Esophagus squamous epithelium (tissue), 5 donors: ENCODE measurements around the gene SORCS1. TPM values are rescaled to one million over a fixed set of nuclear protein-coding genes. Genes with fewer than 3 reads are reported as not detected.

Source experiments
- DNase-seq: peaks from one replicate; lab custom pipeline; 2025; lab: John Stamatoyannopoulos, UW
- H3K27ac ChIP-seq, 4 donors: fragments of 200-600 bp; sonication (generic); one replicate each; pipeline ENCODE4 v1.5.1; 2016 to 2019; ENCODE audit warnings: mild to moderate bottlenecking in 1 of 4
- H3K27me3 ChIP-seq, 4 donors: fragments of 200-600 bp; sonication (generic); 1 replicate in 3 of 4; 2 replicates in 1 of 4; pipeline versions ENCODE4 v1.5.1 to v1.6.0; 2017 to 2021; ENCODE audit warnings: antibody characterized with exemption in 1 of 4
- H3K36me3 ChIP-seq, 3 donors: fragments of 200-600 bp; sonication (generic); one replicate each; pipeline ENCODE4 v1.5.1; 2016 to 2019
- H3K4me1 ChIP-seq, 3 donors: fragments of 200-600 bp; sonication (generic); one replicate each; pipeline ENCODE4 v1.5.1; 2017 to 2019
- H3K4me3 ChIP-seq, 4 donors: fragments of 200-600 bp; sonication (generic); 1 replicate in 3 of 4; 2 replicates in 1 of 4; pipeline ENCODE4 v1.5.1; 2016 to 2019; ENCODE audit warnings: mild to moderate bottlenecking in 2 of 4, moderate library complexity in 1 of 4
- H3K9me3 ChIP-seq, 3 donors: fragments of 200-600 bp; sonication (generic); one replicate each; pipeline ENCODE4 v1.5.1; 2016 to 2019
- POLR2A ChIP-seq, 4 donors: fragments of 450-650 bp; IDR thresholded peaks; one replicate each; pipeline ENCODE4 v1.6.1; 2017; ENCODE audit warnings: antibody characterized with exemption in 4 of 4, mild to moderate bottlenecking in 4 of 4, moderate library complexity in 3 of 4
- WGBS, 2 donors: methylation state at CpG; one replicate each; pipeline ENCODE4 v1.1.5; 2018; 5-methylcytosine and 5-hydroxymethylcytosine counted together
- intact Hi-C: fragments of 100-400 bp; cut with DNase I; formaldehyde crosslinking; loops from one replicate; pipeline ENCODE4 v1.15.0; 2022
- total RNA-seq, 4 donors: library from RNA; depleted of rRNA; stranded (reverse); fragments of >200 nt; gene quantifications; one replicate each; pipeline ENCODE4 v1.1.0, GENCODE V29; 2016
- TF ChIP-seq, protein P1 (sequence below), 6 experiments: fragments of 450-650 bp in 4 of 6; fragments of 200-600 bp in 2 of 6; sonication (generic) in 2 of 6; IDR thresholded peaks; one replicate each; pipeline ENCODE4 v1.5.1; 2016 to 2019; ENCODE audit warnings: antibody characterized with exemption in 6 of 6, mild to moderate bottlenecking in 4 of 6, moderate library complexity in 4 of 6
- donor health status: DM: yes; HTN: yes; CAD: no.

The SORCS1 gene
- total RNA-seq, 4 donors from 2014 or later = 0.88 to 4.8 (median 1.4) TPM; not detected in 1

DNA sequence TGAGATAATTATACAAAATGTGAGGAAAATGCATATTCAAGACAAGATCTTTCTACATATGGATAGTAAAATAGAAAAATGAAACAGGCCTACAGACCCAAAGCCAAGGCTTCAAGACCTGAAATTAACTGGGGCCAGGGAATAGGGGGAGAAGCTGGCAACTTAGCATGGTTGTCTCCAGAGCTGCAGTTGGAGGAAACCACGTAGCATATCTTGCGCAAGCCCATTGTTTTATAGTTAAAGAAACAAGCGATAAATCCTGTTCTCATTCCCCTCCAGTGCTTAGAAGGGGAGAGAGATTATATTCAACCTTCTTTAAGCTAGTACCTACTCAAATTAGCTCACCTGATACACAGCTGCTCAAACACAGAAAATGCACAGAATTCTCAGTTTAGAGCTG, 197.1 kb downstream of the SORCS1 start:
- no peak for TF ChIP-seq POLR2A (IDR thresholded peaks at IDR 0.05)
- TF ChIP-seq, protein P1, sequence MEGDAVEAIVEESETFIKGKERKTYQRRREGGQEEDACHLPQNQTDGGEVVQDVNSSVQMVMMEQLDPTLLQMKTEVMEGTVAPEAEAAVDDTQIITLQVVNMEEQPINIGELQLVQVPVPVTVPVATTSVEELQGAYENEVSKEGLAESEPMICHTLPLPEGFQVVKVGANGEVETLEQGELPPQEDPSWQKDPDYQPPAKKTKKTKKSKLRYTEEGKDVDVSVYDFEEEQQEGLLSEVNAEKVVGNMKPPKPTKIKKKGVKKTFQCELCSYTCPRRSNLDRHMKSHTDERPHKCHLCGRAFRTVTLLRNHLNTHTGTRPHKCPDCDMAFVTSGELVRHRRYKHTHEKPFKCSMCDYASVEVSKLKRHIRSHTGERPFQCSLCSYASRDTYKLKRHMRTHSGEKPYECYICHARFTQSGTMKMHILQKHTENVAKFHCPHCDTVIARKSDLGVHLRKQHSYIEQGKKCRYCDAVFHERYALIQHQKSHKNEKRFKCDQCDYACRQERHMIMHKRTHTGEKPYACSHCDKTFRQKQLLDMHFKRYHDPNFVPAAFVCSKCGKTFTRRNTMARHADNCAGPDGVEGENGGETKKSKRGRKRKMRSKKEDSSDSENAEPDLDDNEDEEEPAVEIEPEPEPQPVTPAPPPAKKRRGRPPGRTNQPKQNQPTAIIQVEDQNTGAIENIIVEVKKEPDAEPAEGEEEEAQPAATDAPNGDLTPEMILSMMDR (IDR thresholded peaks at IDR 0.05) = no peak
- no peak overlapping the region for H3K27ac ChIP-seq
- no peak overlapping the region for H3K4me3 ChIP-seq
- 63 to 75% methylated on average over 3 of the region's 3 CpGs for WGBS, 2 donors
- no peak for DNase-seq
- no peaks in the 10 kb centered on the region for H3K4me1 ChIP-seq
- intact Hi-C loops = no loop called here
- no peaks in the 10 kb centered on the region for H3K27me3 ChIP-seq
- H3K9me3 ChIP-seq = no peaks in the 10 kb centered on the region
- no peaks in the 10 kb centered on the region for H3K36me3 ChIP-seq

DNA sequence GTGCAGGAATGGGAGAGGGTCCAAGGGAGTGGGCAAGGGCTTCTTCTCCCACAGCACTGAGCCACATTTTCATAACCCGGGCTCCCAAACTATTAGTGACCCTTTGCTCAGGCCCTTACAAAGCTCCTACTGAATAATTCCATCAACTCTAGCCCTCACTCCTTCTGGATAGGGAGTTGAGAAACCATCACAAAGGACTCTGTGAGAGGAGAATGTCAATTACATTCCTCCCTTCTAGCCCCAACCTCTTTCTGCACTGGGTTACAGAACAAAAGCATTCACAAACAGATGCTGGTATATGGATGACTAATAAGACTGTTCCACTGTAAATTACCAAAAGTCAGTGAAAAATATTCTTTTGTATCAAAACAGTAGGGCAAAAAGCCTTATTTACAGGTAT, 203.7 kb downstream of the SORCS1 start:
- 100% methylated on average over 1 of the region's 1 CpG for WGBS, 2 donors
- no peak for DNase-seq
- Histone ChIP-seq H3K4me1 (no peaks in the 10 kb centered on the region), H3K4me3 (no peak overlapping the region), H3K27me3 (no peaks in the 10 kb centered on the region), H3K36me3 (no peaks in the 10 kb centered on the region), H3K27ac (no peak overlapping the region), H3K9me3 (peaks cover 0 to under 1% (median 0%) of the 10 kb centered on the region in 3 donors)
- intact Hi-C loops = no loop called here
- TF ChIP-seq, protein P1 (IDR thresholded peaks at IDR 0.05) = no peak
- no peak for TF ChIP-seq POLR2A (IDR thresholded peaks at IDR 0.05)

DNA sequence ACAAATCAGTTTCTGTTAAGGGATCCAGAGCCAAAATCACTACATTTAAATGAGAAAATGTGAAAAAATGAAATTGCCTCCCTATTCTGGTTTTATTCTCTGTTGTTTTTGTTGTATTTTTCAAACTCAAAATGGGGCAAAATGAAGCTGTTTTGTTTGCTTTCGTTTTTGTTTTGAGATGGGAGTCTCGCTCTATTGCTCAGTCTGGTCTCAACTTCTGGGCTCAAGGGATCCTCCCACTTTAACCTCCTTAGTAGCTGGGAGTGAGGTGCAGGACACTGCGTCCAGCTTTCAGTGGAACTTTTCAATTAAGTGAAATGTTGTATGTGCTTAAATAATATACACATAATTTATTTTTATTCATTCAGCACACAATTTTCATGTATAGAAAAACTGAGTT, 205.0 kb downstream of the SORCS1 start:
- 69 to 76% methylated on average over 3 of the region's 3 CpGs for WGBS, 2 donors
- Histone ChIP-seq H3K9me3 (peaks cover 0 to 12% (median 0%) of the 10 kb centered on the region in 3 donors), H3K4me1 (no peaks in the 10 kb centered on the region), H3K4me3 (no peak overlapping the region), H3K27me3 (no peaks in the 10 kb centered on the region), H3K36me3 (no peaks in the 10 kb centered on the region), H3K27ac (no peak overlapping the region)
- TF ChIP-seq, protein P1 (IDR thresholded peaks at IDR 0.05) = no peak
- TF ChIP-seq POLR2A (IDR thresholded peaks at IDR 0.05) = no peak
- intact Hi-C loops = no loop called here
- no peak for DNase-seq

DNA sequence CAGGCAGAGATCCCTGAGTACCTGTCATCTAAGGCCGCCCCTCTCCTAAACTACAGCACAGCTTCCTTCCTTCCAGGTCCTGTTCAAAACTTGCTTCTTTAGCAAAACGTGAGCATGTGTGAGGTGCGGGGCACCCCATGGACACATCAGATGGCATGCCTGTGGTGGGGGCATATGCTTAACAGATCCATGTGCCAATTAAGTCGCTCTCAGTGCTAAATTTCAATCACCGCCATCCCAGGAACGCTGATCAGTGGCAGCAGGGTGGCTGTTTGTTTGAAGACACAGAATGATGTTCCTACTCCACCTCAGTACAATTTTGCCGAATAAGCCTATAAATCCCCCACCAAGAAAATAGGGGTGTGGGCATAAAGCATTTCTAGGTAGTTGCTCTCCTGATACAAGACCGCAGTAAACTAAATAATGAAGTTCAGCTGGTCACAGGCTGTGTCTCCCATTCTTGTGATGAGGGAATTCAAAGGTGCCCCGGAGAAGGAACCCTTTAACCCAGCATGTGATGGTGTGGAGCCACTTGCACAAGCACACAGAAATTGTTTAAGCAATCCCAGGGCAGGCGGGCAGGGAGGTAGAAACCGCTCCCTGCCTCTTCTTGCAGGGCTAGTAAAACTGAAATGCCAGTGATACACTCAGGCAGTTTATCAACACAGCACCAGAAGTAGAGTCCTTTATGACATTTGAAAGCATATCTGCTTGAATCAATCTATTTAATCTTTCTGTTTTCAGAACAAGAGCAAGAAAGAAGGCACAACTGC, 205.7 kb downstream of the SORCS1 start:
- intact Hi-C loops = no loop called here
- Histone ChIP-seq H3K9me3 (peaks cover 0 to 12% (median 0%) of the 10 kb centered on the region in 3 donors), H3K27me3 (no peaks in the 10 kb centered on the region), H3K4me1 (no peaks in the 10 kb centered on the region), H3K27ac (peak overlapping the region in 2 of 4 donors; percentile 1 to 4), H3K4me3 (no peak overlapping the region), H3K36me3 (no peaks in the 10 kb centered on the region)
- no peak for DNase-seq
- 72 to 74% methylated on average over 11 of the region's 11 CpGs for WGBS, 2 donors
- TF ChIP-seq POLR2A (IDR thresholded peaks at IDR 0.05) = no peak
- TF ChIP-seq, protein P1 (IDR thresholded peaks at IDR 0.05) = no peak

DNA sequence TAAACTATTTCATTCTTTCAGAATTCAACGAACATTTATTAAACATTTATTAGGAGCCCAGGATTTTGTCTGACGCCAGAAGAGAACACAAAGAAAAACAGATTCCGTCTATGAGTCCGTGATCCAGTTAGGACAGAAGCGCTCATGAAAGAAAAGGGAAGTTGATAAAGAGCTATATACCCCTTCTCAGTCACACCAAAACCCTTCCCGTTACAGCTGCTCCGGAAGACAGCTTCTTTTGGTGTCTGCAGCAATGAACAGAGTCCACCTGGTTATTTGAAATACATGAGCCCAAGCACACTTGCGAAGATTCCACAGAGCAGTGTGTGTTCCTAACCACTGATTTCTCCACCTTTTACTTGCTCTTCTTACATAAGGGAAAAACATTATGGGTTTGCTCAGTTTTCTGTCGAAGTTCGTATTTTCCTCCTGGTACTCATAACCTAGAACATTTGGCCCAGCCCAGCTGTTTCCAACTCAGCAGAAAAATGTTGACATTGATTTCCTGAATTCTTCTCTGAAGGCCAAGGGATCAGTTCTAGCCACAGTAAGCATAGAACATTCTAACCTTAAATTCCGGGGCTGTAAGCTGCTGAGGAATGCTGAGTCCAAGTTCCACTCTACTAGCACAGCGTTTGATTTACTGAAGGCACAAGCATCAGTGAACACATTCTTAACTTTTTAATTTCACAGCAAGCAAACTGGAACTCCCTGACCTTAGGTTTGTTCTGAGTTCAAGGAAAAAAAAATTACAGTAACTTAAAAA, 206.5 kb downstream of the SORCS1 start:
- H3K27ac ChIP-seq = peak overlapping the region in 2 of 4 donors; percentile 1 to 4
- intact Hi-C loops = no loop called here
- H3K27me3 ChIP-seq = no peaks in the 10 kb centered on the region
- no peak for DNase-seq
- no peaks in the 10 kb centered on the region for H3K36me3 ChIP-seq
- no peaks in the 10 kb centered on the region for H3K4me1 ChIP-seq
- H3K4me3 ChIP-seq = no peak overlapping the region
- 57 to 71% methylated on average over 12 of the region's 12 CpGs for WGBS, 2 donors
- TF ChIP-seq, protein P1 (IDR thresholded peaks at IDR 0.05) = no peak
- no peak for TF ChIP-seq POLR2A (IDR thresholded peaks at IDR 0.05)
- peaks cover 0 to 12% (median 0%) of the 10 kb centered on the region in 3 donors for H3K9me3 ChIP-seq
